H1 (cell line): Measurements from ENCODE around the gene NANOS3. TPM values are rescaled to one million over a fixed set of nuclear protein-coding genes. Genes with fewer than 3 reads are reported as not detected.

Source experiments
- ATF2 ChIP-seq: IDR thresholded peaks from 2 replicates; pipeline ENCODE4 v1.6.1; 2012; ENCODE audit warnings: low read length, inconsistent platforms
- BCL11A ChIP-seq, 2 experiments: IDR thresholded peaks; one replicate each; pipeline ENCODE4 v1.6.1; 2011; ENCODE audit warnings: low read depth in 2 of 2, low read length in 2 of 2, mild to moderate bottlenecking in 2 of 2
- CBX5 ChIP-seq: fragments of 300-800, 300-1000 bp; sonication (generic); IDR thresholded peaks from 2 replicates; pipeline ENCODE4 v1.7.1; 2016; ENCODE audit warnings: antibody characterized with exemption, low read length, low read depth
- CTBP2 ChIP-seq: IDR thresholded peaks from 2 replicates; pipeline ENCODE4 v1.7.0; 2011; ENCODE audit warnings: borderline replicate concordance, mild to moderate bottlenecking, moderate library complexity, mixed read lengths, low read length; ENCODE audit not compliant: insufficient read depth, insufficient read length
- GABPA ChIP-seq: IDR thresholded peaks from 2 replicates; pipeline ENCODE4 v1.6.1; 2011; ENCODE audit warnings: mild to moderate bottlenecking, low read length, moderate library complexity, borderline replicate concordance; ENCODE audit not compliant: insufficient read depth
- TAF1 ChIP-seq: IDR thresholded peaks from 2 replicates; pipeline ENCODE4 v1.6.1; 2011; ENCODE audit warnings: mild to moderate bottlenecking, low read depth, low read length
- polyA plus RNA-seq, 7 experiments: library from polyadenylated mRNA; depleted of rRNA in 3 of 7; stranded (reverse) in 5 of 7; unstranded in 2 of 7; fragments of >200 nt in 5 of 7; fragments of 200-250 nt in 2 of 7; gene quantifications; 1 replicate in 5 of 7; 2 replicates in 1 of 7; 4 replicates in 1 of 7; pipeline versions ENCODE4 v1.2.1 to v1.2.3, GENCODE V29; 2011 to 2013; ENCODE audit warnings: missing spikeins in 2 of 7, mixed read lengths in 2 of 7
- total RNA-seq: library from RNA; stranded (reverse); fragmentation: NEBNext Ultra II Directional; extraction: Animal tissue kit (Norgen Biotek cat#: 25700); gene quantifications from 2 replicates; pipeline ENCODE4 v1.2.1, GENCODE V29; 2021

NANOS3 gene
- total and polyA plus RNA-seq, 2 of the 8 experiments (the other 6 are each of a cell fraction or from before 2014, with no cell fraction given): 0.62 TPM; not detected in 1

- TF ChIP-seq GABPA (no peak), CTBP2 (no peak), CBX5 (no peak), ATF2 (no peak), BCL11A (IDR thresholded peaks at IDR 0.05; ENCODE audit: low read depth in 2 of 2, low read length in 2 of 2) (no peak), TAF1 (no peak)
These were observed 27.9 kb upstream of the NANOS3 start (continued) for GRCh38 chr19:13848798-13849676.
